ENCODE measurements around the gene RNF220. TPM values are rescaled to one million over a fixed set of nuclear protein-coding genes. Genes with fewer than 3 reads are reported as not detected.

The RNF220 gene
- total RNA-seq, 1 donor from 2014 or later, result 52.5 TPM

GRCh38 chr1:44472620-44473525 lies 67.8 kb downstream of the RNF220 start:
- TF ChIP-seq, protein P1, sequence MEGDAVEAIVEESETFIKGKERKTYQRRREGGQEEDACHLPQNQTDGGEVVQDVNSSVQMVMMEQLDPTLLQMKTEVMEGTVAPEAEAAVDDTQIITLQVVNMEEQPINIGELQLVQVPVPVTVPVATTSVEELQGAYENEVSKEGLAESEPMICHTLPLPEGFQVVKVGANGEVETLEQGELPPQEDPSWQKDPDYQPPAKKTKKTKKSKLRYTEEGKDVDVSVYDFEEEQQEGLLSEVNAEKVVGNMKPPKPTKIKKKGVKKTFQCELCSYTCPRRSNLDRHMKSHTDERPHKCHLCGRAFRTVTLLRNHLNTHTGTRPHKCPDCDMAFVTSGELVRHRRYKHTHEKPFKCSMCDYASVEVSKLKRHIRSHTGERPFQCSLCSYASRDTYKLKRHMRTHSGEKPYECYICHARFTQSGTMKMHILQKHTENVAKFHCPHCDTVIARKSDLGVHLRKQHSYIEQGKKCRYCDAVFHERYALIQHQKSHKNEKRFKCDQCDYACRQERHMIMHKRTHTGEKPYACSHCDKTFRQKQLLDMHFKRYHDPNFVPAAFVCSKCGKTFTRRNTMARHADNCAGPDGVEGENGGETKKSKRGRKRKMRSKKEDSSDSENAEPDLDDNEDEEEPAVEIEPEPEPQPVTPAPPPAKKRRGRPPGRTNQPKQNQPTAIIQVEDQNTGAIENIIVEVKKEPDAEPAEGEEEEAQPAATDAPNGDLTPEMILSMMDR (IDR thresholded peaks at IDR 0.05), result no peak
- TF ChIP-seq POLR2A (IDR thresholded peaks at IDR 0.05) (no peak), POLR2AphosphoS5 (IDR thresholded peaks at IDR 0.05; ENCODE audit: insufficient read depth in 1 of 2, low read depth in 1 of 2) (no peak)
- H3K9me3 ChIP-seq, result no peaks in the 10 kb centered on the region
- intact Hi-C loops (cut with DNase I), result no loop called here
- no peak overlapping the region for H3K27ac ChIP-seq
- H3K27me3 ChIP-seq, result no peaks in the 10 kb centered on the region
- peak overlapping the region in 1 of 2 donors; percentile 16 for H3K4me3 ChIP-seq
- H3K36me3 ChIP-seq, result no peaks in the 10 kb centered on the region
- no peaks in the 10 kb centered on the region for H3K4me1 ChIP-seq
- no peak for DNase-seq (ENCODE audit: extremely low spot score in 2 of 2)

- intact Hi-C loops (cut with DNase I), result no loop called here
- H3K9me3 ChIP-seq, result no peaks in the 10 kb centered on the region
- no peaks in the 10 kb centered on the region for H3K27me3 ChIP-seq
- H3K4me3 ChIP-seq, result no peak overlapping the region
- no peak for DNase-seq (ENCODE audit: extremely low spot score in 2 of 2)
- no peaks in the 10 kb centered on the region for H3K4me1 ChIP-seq
- TF ChIP-seq POLR2AphosphoS5 (IDR thresholded peaks at IDR 0.05; ENCODE audit: insufficient read depth in 1 of 2, low read depth in 1 of 2) (no peak), POLR2A (IDR thresholded peaks at IDR 0.05) (no peak)
- TF ChIP-seq, protein P1 (IDR thresholded peaks at IDR 0.05), result no peak
- no peaks in the 10 kb centered on the region for H3K36me3 ChIP-seq
- H3K27ac ChIP-seq, result no peak overlapping the region
These were observed 71.8 kb downstream of the RNF220 start for GRCh38 chr1:44476891-44477290.

- Histone ChIP-seq H3K4me1 (peaks cover 23% of the 10 kb centered on the region), H3K27me3 (no peaks in the 10 kb centered on the region), H3K36me3 (no peaks in the 10 kb centered on the region), H3K27ac (no peak overlapping the region), H3K9me3 (no peaks in the 10 kb centered on the region), H3K4me3 (no peak overlapping the region)
- TF ChIP-seq POLR2AphosphoS5 (IDR thresholded peaks at IDR 0.05; ENCODE audit: insufficient read depth in 1 of 2, low read depth in 1 of 2) (no peak), POLR2A (IDR thresholded peaks at IDR 0.05) (no peak)
- TF ChIP-seq, protein P1 (IDR thresholded peaks at IDR 0.05), result no peak
- intact Hi-C loops (cut with DNase I), result no loop called here
- no peak for DNase-seq (ENCODE audit: extremely low spot score in 2 of 2)
These were observed 76.6 kb downstream of the RNF220 start for GRCh38 chr1:44481701-44482100.

- peaks cover 23% of the 10 kb centered on the region for H3K4me1 ChIP-seq
- DNase-seq (ENCODE audit: extremely low spot score in 2 of 2), result no peak
- H3K36me3 ChIP-seq, result no peaks in the 10 kb centered on the region
- no peaks in the 10 kb centered on the region for H3K9me3 ChIP-seq
- no peak overlapping the region for H3K4me3 ChIP-seq
- intact Hi-C loops (cut with DNase I), result no loop called here
- TF ChIP-seq POLR2A (IDR thresholded peaks at IDR 0.05) (no peak), POLR2AphosphoS5 (IDR thresholded peaks at IDR 0.05; ENCODE audit: insufficient read depth in 1 of 2, low read depth in 1 of 2) (no peak)
- TF ChIP-seq, protein P1 (IDR thresholded peaks at IDR 0.05), result no peak
- H3K27me3 ChIP-seq, result no peaks in the 10 kb centered on the region
- H3K27ac ChIP-seq, result no peak overlapping the region
These were observed 78.2 kb downstream of the RNF220 start for GRCh38 chr1:44483089-44483874.
